Gastrocnemius medialis (tissue), 4 donors: ENCODE results near the gene ACIN1.

Experiments
- POLR2A ChIP-seq, 2 donors: fragments of 450-650 bp; IDR thresholded peaks; one replicate each; pipeline ENCODE4 v1.6.1; 2017; ENCODE audit warnings: antibody characterized with exemption in 2 of 2, mild to moderate bottlenecking in 2 of 2, moderate library complexity in 2 of 2
- TF ChIP-seq, protein P1 (sequence below), 5 experiments: fragments of 450-650 bp in 3 of 5; fragments of 200-600 bp in 2 of 5; sonication (generic) in 2 of 5; IDR thresholded peaks in 4 of 5; conservative IDR thresholded peaks in 1 of 5; 1 replicate in 4 of 5; 2 replicates in 1 of 5; pipeline ENCODE4 v1.5.1; 2016 to 2019; ENCODE audit warnings: antibody characterized with exemption in 5 of 5, mild to moderate bottlenecking in 3 of 5, moderate library complexity in 3 of 5

DNA sequence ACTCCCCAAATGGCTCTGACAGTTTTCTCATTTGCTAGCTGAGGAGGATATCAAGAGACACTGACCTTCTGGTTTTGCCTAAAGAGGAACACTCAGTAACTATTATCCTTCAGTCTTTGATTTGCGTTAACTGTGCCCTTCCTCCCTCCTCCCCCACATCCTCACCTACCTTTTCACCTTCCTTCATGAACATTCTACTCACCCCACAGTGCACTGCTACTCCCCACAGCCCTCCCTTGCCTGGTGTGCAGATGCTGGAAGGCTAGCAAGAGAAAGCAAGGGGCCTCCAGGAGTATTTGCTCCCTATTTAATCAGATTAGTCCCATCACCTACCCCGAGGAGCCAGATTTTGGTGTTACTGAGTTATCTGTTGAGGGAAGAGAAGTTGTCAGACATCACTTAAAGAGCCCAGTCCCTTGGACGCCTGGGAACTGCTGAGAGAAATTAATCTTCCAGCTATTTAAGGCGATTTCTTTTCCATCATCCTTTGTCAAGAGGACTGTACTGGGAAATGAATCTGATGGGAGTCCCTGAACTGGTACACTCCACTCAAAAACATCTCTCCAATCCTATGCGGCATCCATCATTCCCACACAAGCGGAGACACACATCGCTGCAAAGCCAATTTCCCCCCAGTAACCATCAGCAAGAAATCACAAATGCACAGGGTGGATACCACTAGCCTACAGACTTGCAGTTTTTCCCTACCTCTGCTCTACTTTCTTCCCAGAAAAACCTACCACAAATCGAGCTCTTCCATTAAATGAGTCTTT is 71.7 kb downstream of the ACIN1 start:
- TF ChIP-seq, protein P1, sequence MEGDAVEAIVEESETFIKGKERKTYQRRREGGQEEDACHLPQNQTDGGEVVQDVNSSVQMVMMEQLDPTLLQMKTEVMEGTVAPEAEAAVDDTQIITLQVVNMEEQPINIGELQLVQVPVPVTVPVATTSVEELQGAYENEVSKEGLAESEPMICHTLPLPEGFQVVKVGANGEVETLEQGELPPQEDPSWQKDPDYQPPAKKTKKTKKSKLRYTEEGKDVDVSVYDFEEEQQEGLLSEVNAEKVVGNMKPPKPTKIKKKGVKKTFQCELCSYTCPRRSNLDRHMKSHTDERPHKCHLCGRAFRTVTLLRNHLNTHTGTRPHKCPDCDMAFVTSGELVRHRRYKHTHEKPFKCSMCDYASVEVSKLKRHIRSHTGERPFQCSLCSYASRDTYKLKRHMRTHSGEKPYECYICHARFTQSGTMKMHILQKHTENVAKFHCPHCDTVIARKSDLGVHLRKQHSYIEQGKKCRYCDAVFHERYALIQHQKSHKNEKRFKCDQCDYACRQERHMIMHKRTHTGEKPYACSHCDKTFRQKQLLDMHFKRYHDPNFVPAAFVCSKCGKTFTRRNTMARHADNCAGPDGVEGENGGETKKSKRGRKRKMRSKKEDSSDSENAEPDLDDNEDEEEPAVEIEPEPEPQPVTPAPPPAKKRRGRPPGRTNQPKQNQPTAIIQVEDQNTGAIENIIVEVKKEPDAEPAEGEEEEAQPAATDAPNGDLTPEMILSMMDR (IDR thresholded peaks at IDR 0.05 in 4 of 5, conservative IDR thresholded peaks at IDR 0.05 in 1 of 5), result no peak
- no peak for TF ChIP-seq POLR2A (IDR thresholded peaks at IDR 0.05)
